ENCODE data around the gene MRPL23.

Gene MRPL23

GRCh38 chr11:1933416-1934334 is 13.5 kb upstream of the MRPL23 start:
- Histone ChIP-seq H3F3A (ENCODE audit: insufficient read depth) (no peaks in the 10 kb centered on the region), H3K79me2 (ENCODE audit: insufficient read depth, low read length) (no peaks in the 10 kb centered on the region), H3K9me3 (ENCODE audit: insufficient read depth, low read length) (no peaks in the 10 kb centered on the region), H3K9ac (ENCODE audit: low read length) (no peak overlapping the region), H3K27me3 (ENCODE audit: low read length) (no peaks in the 10 kb centered on the region), H3K9me2 (replicated peaks; ENCODE audit: insufficient read depth, low read length) (no peaks in the 10 kb centered on the region), H3K36me3 (ENCODE audit: low read length) (no peaks in the 10 kb centered on the region), H3K4me3 (ENCODE audit: insufficient read depth, low read length, poor library complexity, severe bottlenecking) (no peak overlapping the region), H2AFZ (ENCODE audit: low read depth, low read length, severe bottlenecking) (no peak overlapping the region), H4K20me1 (ENCODE audit: low read depth, low read length) (no peaks in the 10 kb centered on the region), H3K4me2 (ENCODE audit: low read depth, low read length, poor library complexity, severe bottlenecking) (no peak overlapping the region), H3K27ac (ENCODE audit: low read depth, low read length) (no peak overlapping the region)
- TF ChIP-seq EZH2phosphoT487 (conservative IDR thresholded peaks at IDR 0.05; ENCODE audit: low read length) (no peak), CTCF (IDR thresholded peaks at IDR 0.05; ENCODE audit: insufficient read depth, low read length, poor library complexity, severe bottlenecking) (no peak)

GRCh38 chr11:1934335-1935155 is 12.6 kb upstream of the MRPL23 start:
- Histone ChIP-seq H3K79me2 (ENCODE audit: insufficient read depth, low read length) (no peaks in the 10 kb centered on the region), H4K20me1 (ENCODE audit: low read depth, low read length) (no peaks in the 10 kb centered on the region), H3F3A (ENCODE audit: insufficient read depth) (no peaks in the 10 kb centered on the region), H3K9ac (ENCODE audit: low read length) (no peak overlapping the region), H3K27ac (ENCODE audit: low read depth, low read length) (no peak overlapping the region), H3K27me3 (ENCODE audit: low read length) (no peaks in the 10 kb centered on the region), H3K4me2 (ENCODE audit: low read depth, low read length, poor library complexity, severe bottlenecking) (no peak overlapping the region), H3K9me2 (replicated peaks; ENCODE audit: insufficient read depth, low read length) (no peaks in the 10 kb centered on the region), H3K36me3 (ENCODE audit: low read length) (no peaks in the 10 kb centered on the region), H3K4me3 (ENCODE audit: insufficient read depth, low read length, poor library complexity, severe bottlenecking) (no peak overlapping the region), H3K9me3 (ENCODE audit: insufficient read depth, low read length) (no peaks in the 10 kb centered on the region), H2AFZ (ENCODE audit: low read depth, low read length, severe bottlenecking) (no peak overlapping the region)
- TF ChIP-seq EZH2phosphoT487 (conservative IDR thresholded peaks at IDR 0.05; ENCODE audit: low read length) (no peak), CTCF (IDR thresholded peaks at IDR 0.05; ENCODE audit: insufficient read depth, low read length, poor library complexity, severe bottlenecking) (no peak)

DNA sequence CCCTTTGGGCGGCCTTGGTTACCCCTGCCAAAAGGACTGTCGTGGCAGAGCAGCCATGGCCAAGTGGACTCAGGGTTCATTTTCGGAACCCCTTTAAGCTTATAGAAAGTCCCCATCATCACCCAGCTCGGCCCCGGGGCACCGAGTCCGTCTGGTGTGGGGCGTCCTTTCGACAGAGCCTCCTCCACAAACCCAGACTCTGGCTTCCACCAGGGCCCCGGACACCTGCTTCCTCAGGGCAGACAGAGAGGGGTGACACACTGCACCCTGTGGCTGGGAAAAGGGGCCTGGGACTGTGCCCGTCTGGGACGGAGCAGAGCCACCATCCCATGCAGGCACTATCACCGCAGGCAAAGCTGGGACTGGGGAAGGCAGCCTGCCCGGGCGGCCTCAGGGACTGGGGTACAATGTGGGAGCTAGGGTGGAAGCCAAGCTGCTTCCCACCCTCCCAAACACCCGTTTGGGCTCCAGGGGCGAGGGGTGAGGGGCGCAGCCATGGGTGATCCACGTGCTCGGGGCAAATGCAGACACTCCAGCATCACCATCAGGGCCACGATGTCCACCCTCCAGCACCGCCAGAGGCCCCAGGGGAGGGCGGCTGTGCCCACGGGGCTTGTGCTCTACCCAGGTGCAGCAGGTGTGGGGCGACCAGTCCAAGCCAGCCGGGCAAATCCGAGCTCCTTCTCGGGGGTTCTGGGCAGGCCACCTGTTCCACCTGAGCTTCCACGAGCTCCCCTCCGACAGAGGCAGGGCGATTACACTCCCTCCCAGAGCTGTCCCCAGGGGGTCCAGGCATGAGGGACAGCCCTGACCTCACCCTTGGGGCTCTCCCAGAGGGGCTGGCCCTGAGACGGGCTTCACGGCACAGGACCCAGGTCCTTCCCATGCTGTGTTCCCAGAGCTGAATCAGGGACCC is 11.7 kb upstream of the MRPL23 start:
- H3F3A ChIP-seq (ENCODE audit: insufficient read depth): no peaks in the 10 kb centered on the region
- H3K27me3 ChIP-seq (ENCODE audit: low read length): no peaks in the 10 kb centered on the region
- no peaks in the 10 kb centered on the region for H3K36me3 ChIP-seq (ENCODE audit: low read length)
- no peak overlapping the region for H3K27ac ChIP-seq (ENCODE audit: low read depth, low read length)
- H3K9me2 ChIP-seq (replicated peaks; ENCODE audit: insufficient read depth, low read length): no peaks in the 10 kb centered on the region
- no peak overlapping the region for H3K9ac ChIP-seq (ENCODE audit: low read length)
- H3K79me2 ChIP-seq (ENCODE audit: insufficient read depth, low read length): no peaks in the 10 kb centered on the region
- H3K4me3 ChIP-seq (ENCODE audit: insufficient read depth, low read length, poor library complexity, severe bottlenecking): no peak overlapping the region
- no peaks in the 10 kb centered on the region for H3K9me3 ChIP-seq (ENCODE audit: insufficient read depth, low read length)
- H2AFZ ChIP-seq (ENCODE audit: low read depth, low read length, severe bottlenecking): no peak overlapping the region
- H4K20me1 ChIP-seq (ENCODE audit: low read depth, low read length): no peaks in the 10 kb centered on the region
- TF ChIP-seq EZH2phosphoT487 (conservative IDR thresholded peaks at IDR 0.05; ENCODE audit: low read length): no peak
- TF ChIP-seq CTCF (IDR thresholded peaks at IDR 0.05; ENCODE audit: insufficient read depth, low read length, poor library complexity, severe bottlenecking): no peak
- H3K4me2 ChIP-seq (ENCODE audit: low read depth, low read length, poor library complexity, severe bottlenecking): no peak overlapping the region

Measured in SU-DHL-6 (cell line).